NCI-H526 treated with DMSO at 0.1 percent for 48 hours (cell line): ENCODE results near the gene DEPDC5.
"Not testable (repeated sequence)": the region's sequence is repeated elsewhere in the genome, so short reads cannot be mapped to it uniquely, and the experiment has no call there.

Source experiments
- DNase-seq: peaks from one replicate; lab custom pipeline; 2025; lab: John Stamatoyannopoulos, UW

DEPDC5 gene

DNA sequence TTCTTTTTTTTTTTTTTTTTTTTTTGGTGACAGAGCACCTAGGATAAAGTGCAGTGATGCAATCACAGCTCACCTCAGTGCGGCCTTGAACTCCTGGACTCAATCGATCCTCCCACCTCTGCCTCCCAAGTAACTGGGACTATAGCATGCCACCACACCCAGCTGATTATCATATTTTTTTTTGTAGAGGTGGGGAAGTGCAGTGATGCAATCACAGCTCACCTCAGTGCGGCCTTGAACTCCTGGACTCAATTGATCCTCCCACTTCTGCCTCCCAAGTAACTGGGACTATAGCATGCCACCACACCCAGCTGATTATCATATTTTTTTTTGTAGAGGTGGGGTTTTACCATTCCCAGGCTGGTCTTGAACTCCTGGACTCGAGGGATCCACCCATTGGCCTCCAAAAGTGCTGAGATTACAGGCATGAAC lies 61.6 kb downstream of the DEPDC5 start:
- not testable (repeated sequence) for DNase-seq

DNA sequence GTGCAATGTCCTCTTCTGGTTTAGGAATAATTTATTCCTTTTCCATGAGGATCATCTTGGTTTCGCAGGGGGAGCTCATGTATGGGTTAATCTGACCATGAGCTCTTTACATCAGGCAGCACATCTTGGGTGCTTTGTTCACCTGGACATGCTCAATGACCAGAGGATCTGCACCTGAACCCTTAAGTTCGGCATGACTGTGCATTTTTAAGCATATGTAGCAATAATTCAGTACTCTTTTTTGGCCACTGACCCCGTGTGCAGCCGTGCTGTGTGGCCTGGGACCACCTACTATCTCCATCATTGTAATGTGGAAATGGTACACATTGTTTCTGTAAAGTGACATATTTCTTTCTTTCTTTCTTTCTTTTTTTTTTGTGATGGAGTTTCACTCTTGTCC lies 62.9 kb downstream of the DEPDC5 start:
- no peak for DNase-seq

GRCh38 chr22:31818481-31819392 lies 64.9 kb downstream of the DEPDC5 start:
- no peak for DNase-seq

DNA sequence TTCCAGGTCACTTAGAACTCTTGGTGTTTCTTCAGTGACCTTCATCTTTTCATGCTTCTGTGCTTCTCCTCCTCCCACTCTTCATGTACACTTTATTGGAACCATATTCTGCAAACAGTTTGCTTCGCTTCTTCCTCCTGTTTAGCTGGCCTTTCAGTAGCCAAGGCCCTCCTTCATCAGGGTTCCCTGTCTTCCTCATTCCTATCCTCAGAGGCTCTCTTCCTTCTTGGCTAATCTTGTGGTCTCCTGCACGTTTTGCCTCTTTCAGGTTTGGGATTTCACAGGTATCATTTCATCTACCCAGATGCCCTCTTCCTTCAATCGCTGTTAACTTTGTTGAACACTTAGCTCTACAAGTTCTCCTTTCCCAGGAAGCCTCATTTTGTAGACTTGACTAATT lies 66.8 kb downstream of the DEPDC5 start:
- DNase-seq, result no peak

- DNase-seq, result no peak
These were observed 67.8 kb downstream of the DEPDC5 start for GRCh38 chr22:31821572-31821971.

DNA sequence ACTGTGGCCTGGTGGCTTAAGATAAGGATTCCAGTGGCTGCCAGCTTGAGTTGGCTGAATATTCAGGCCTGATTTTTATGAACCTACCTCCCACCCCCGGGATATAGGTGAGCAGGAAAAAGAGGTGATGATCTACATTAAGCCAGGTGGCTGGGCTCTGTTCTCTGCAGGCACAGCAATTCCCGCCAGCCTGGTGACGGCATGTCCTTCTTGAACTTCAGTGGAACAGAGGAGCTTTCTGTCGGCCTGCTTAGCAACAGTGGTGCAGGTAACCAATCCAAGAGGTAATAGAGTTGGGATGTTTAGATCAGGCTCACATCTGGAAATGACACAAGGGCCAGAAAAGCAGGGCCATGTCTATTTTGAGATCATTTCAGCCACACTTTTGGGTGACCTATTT lies 68.7 kb downstream of the DEPDC5 start:
- no peak for DNase-seq

DNA sequence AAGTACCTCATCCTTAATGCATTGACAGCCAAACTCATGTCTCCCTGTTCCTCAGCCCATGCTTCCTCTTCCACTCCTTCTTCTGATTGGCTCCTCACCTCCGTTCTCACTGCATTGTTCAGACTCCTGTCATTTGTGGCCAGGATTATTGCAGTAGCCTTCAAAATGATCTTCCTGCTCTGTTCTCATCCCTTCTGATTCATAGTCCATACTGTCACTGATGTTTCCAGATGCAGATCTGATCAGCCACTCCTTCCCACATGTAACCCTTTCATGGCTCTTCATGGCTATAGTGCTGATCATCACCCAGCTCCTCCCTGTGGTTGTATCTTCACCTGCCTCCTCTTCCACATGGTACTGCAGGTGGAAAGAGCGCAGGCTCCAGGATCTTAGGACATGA lies 71.7 kb downstream of the DEPDC5 start:
- no peak for DNase-seq

DNA sequence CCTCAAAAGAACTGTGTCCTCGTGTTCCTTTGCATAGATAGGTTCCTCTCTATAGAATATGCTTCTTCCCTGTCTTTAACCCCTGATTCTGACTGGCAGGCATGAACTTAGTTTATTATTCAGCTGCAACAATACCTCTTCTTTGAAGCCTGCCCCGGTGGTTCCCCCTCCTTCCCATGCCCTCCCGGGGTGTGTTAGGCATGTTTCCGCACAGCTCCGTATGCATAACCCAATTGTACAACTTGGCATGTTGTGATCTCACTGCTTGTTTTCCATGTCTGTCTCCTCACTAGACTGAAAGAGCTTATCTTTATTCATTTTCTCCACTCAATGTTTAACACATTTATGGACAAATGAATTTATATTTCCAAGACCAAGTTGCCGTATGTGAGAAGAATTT lies 72.6 kb downstream of the DEPDC5 start:
- no peak for DNase-seq

GRCh38 chr22:31828739-31829138 lies 74.9 kb downstream of the DEPDC5 start:
- no peak for DNase-seq

DNA sequence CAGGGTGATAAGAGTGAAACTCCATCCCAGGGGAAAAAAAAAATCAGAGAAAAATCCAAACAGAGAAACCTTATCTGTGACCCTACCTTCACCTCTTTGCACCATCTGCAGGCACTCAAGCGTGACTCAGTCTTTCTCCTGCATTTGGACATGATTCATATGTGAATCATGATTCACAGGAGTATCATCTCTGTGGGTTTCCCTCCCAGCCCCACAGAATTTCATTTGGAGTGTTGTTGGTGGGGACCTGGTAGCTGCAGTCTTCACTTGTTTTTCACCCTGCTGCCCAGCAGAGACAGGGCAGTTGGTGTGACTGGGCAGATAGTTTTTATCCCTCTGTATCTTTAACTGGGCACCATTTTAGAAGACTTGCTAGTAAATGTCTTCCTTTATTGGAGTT lies 75.7 kb downstream of the DEPDC5 start:
- no peak for DNase-seq

- DNase-seq, result no peak
These were observed 76.9 kb downstream of the DEPDC5 start for GRCh38 chr22:31830721-31831070.

GRCh38 chr22:31833930-31834329 lies 80.1 kb downstream of the DEPDC5 start:
- no peak for DNase-seq

DNA sequence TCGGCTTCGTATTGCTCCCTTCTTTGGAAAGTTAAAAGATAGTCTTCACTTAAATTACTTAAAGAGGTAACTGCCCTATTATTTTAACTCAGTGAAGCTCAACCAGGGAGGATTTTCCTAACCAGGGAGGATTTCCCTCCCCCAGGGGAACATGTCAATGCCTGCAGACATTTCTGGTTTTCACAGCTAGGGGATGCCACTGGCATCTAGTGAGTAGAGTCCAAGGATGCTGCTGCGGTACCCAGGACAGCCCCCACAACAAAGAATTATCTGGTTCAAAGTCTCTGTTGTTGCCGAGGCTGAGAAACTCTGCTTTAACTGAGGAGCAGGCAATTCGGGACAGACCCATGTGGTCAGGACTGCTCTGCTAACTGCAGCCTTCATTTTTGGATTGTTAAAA lies 82.2 kb downstream of the DEPDC5 start:
- DNase-seq, result no peak

- no peak for DNase-seq
These were observed 85.1 kb downstream of the DEPDC5 start for GRCh38 chr22:31838917-31839316.

DNA sequence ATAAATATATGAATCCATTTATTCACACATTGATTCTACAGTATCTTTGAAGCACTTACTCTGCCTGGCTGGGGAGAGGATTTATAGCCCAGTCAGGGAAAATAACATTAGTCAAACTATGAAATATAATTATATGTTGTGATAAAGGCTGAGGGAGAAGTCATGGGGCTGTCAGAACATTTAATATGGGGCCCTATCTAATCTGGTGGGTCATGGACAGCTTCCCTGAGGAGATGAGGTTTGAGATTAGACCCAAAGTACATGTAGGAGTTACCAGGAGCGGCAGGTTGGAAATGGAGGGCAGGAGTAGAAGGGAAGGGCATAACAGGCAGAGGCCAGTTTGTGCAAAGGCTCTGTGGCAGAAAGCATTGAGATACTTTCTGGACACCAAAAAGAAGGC lies 86.2 kb downstream of the DEPDC5 start:
- no peak for DNase-seq

- no peak for DNase-seq
These were observed 86.8 kb downstream of the DEPDC5 start for GRCh38 chr22:31840585-31840984.

GRCh38 chr22:31841078-31841827 lies 87.4 kb downstream of the DEPDC5 start:
- no peak for DNase-seq

- no peak for DNase-seq
These were observed 89.7 kb downstream of the DEPDC5 start for GRCh38 chr22:31843526-31843925.

DNA sequence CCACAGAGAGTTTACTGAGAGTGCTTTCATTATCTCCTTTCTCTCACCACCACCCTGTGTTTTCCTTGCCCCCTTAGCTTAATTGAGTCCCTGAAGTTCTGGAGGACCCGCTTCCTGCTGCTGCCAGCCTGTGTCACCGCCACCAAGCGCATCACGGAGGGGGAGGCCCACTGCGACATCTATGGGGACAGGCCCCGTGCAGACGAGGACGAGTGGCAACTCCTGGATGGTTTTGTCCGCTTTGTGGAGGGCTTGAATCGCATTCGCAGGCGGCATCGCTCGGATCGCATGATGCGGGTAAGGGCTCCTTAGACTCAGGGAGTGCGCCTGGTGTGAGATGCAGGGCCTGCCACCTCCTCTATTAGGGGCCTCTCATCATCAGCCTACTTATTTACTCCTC lies 91.1 kb downstream of the DEPDC5 start:
- DNase-seq, result no peak

DNA sequence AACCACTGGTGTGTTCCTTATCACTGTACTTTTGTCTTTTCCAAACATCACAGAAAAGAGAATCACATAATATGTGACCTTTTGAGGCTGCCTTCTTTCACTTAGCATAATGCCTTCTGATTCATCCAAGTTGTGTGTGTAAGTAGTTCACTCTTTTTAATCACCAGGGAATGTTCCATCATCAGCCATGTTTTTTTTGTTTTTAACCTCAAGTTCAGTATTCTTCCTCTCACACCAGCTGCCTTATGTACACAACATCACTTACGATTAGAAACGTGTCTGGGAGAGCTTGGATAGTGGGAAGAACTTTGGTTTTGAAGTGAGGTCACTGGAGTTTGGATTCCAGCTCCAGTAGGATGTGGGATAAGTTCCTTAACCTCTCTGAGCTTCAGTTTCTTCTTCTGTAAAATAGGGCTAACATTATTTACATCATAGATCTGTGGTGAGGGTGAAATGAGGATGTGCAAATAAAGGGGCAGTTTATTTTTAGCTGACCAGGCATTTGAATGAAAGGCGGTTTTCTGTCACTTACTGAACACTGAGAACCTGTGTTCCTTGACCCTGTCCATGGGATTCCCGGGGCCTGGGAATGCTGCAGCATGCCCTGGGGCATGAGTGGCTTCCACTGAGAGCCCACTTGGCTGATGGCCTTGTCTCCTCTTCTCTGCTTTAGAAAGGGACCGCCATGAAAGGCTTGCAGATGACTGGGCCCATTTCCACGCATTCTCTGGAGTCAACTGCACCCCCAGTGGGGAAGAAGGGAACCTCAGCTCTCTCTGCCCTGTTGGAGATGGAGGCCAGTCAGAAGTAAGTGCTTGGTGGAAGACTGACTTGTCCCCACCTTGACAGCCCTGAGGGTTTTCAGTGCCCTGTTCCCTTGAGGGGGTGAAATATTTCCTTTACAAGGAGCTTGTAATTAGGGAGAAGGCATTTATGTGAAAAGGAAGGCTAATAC lies 92.6 kb downstream of the DEPDC5 start:
- no peak for DNase-seq

DNA sequence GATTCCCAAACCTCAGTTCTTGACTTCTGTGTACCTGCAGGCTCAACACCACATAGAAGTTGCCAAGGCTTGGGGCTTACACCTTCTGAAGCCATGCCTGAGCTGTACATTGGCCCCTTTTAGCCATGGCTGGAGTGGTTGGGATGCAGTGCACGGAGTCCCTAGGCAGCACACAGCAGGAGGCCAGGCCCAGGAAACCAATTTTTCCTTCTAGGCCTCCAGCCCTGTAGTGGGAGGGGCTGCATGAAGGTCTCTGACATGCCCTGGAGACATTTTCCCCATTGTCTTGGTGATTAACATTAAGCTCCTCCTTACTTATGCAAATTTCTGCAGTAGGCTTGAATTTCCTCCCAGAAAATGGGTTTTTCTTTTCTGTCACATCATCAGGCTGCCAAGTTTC lies 94.6 kb downstream of the DEPDC5 start:
- no peak for DNase-seq

DNA sequence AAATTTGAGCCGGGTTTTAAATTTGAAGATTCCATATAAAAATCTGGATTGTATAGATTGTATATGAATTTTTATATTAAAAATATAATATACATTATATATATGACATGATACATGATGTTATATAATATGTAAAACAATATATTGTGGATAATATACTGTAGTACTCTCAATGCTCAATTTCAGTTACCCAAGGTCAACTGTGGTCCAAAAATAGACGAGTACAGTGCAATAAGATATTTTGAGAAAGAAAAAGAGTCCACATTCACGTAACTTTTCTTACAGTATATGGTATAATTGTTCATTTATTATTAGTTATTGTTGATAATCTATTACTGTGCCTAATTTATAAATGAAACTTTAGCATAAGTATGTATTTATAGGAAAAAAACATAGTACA lies 96.3 kb downstream of the DEPDC5 start:
- no peak for DNase-seq
